GM23338 (cell line): ENCODE measurements around the gene MYOCOS. TPM values are rescaled to one million over a fixed set of nuclear protein-coding genes. Genes with fewer than 3 reads are reported as not detected.

ENCODE experiments used
- ATAC-seq: fragments of 200-7000 bp; cut with Tn5 transposase; 3 replicates; pipeline ENCODE4 v1.9.1; 2020
- DNase-seq: peaks from one replicate; pipeline ENCODE4 v3.0.0-alpha.2; 2015; ENCODE audit warnings: low spot score
- H2AFZ ChIP-seq: fragments of 200-600 bp; sonication (generic); 2 replicates; pipeline ENCODE4 v1.8.0; 2016; ENCODE audit warnings: antibody characterized with exemption, mild to moderate bottlenecking, moderate library complexity
- H3F3A ChIP-seq: fragments of 200-600 bp; sonication (generic); replicated peaks from 2 replicates; pipeline ENCODE4 v1.8.0; 2017; ENCODE audit warnings: antibody characterized with exemption, mixed run types, low read depth
- H3K27ac ChIP-seq: fragments of 200-600 bp; sonication (generic); 2 replicates; pipeline ENCODE4 v1.6.1; 2016; ENCODE audit warnings: low read depth
- H3K27me3 ChIP-seq: fragments of 200-600 bp; sonication (generic); 2 replicates; pipeline ENCODE4 v1.8.0; 2016; ENCODE audit warnings: mild to moderate bottlenecking, mixed run types, moderate library complexity; ENCODE audit not compliant: insufficient read depth
- H3K36me3 ChIP-seq: fragments of 200-600 bp; sonication (generic); 2 replicates; pipeline ENCODE4 v1.8.0; 2016; ENCODE audit warnings: mild to moderate bottlenecking; ENCODE audit not compliant: insufficient read depth
- H3K4me1 ChIP-seq: fragments of 200-600 bp; sonication (generic); 2 replicates; pipeline ENCODE4 v1.8.0; 2016; ENCODE audit warnings: mild to moderate bottlenecking, moderate library complexity; ENCODE audit not compliant: insufficient read depth
- H3K4me2 ChIP-seq: fragments of 200-600 bp; sonication (generic); 2 replicates; pipeline ENCODE4 v1.7.1; 2017; ENCODE audit warnings: mixed run types
- H3K4me3 ChIP-seq: fragments of 200-600 bp; sonication (generic); 2 replicates; pipeline ENCODE4 v1.6.1; 2016; ENCODE audit warnings: mixed run types
- H3K79me2 ChIP-seq: fragments of 200-600 bp; sonication (generic); replicated peaks from 2 replicates; pipeline ENCODE4 v1.8.0; 2017; ENCODE audit warnings: mild to moderate bottlenecking; ENCODE audit not compliant: insufficient read depth
- H3K9me2 ChIP-seq: fragments of 200-600 bp; sonication (generic); 2 replicates; pipeline ENCODE4 v1.8.0; 2017; ENCODE audit not compliant: insufficient read depth
- H4K20me1 ChIP-seq: fragments of 200-600 bp; sonication (generic); replicated peaks from 2 replicates; pipeline ENCODE4 v1.8.0; 2017; ENCODE audit warnings: mild to moderate bottlenecking; ENCODE audit not compliant: insufficient read depth
- H3K27ac Mint-ChIP-seq: 2 replicates; pipeline ENCODE4 v1.8.0; 2020; ENCODE audit warnings: inconsistent platforms, mild to moderate bottlenecking, moderate library complexity, mixed read lengths
- H3K27me3 Mint-ChIP-seq: 3 replicates; pipeline ENCODE4 v1.8.0; 2022; ENCODE audit warnings: low read depth, mild to moderate bottlenecking, moderate library complexity, mixed read lengths, inconsistent platforms; ENCODE audit not compliant: insufficient read depth, poor library complexity
- H3K36me3 Mint-ChIP-seq: 3 replicates; pipeline ENCODE4 v1.8.0; 2021; ENCODE audit warnings: low read depth, mild to moderate bottlenecking, inconsistent platforms, moderate library complexity, mixed read lengths
- H3K4me1 Mint-ChIP-seq: 3 replicates; pipeline ENCODE4 v1.8.0; 2020; ENCODE audit warnings: mild to moderate bottlenecking, inconsistent platforms, mixed read lengths
- H3K4me3 Mint-ChIP-seq: 3 replicates; pipeline ENCODE4 v1.8.0; 2021; ENCODE audit warnings: moderate library complexity, mild to moderate bottlenecking, inconsistent platforms, mixed read lengths
- H3K9me3 Mint-ChIP-seq: 3 replicates; pipeline ENCODE4 v1.8.0; 2020; ENCODE audit warnings: moderate library complexity, mild to moderate bottlenecking, inconsistent platforms, mixed read lengths
- CREB1 ChIP-seq: fragments of 250-450 bp; sonication (Bioruptor Pico); IDR thresholded peaks from 2 replicates; pipeline ENCODE4 v1.5.0; 2020; ENCODE audit warnings: low read depth, mild to moderate bottlenecking, moderate library complexity
- EZH2 ChIP-seq: fragments of 200-600 bp; sonication (generic); IDR thresholded peaks from one replicate; pipeline ENCODE4 v1.8.0; 2017; ENCODE audit warnings: antibody characterized with exemption, mild to moderate bottlenecking, low read depth; ENCODE audit not compliant: unreplicated experiment
- JUNB ChIP-seq: IDR thresholded peaks from one replicate; pipeline ENCODE4 v1.6.1; 2016; ENCODE audit warnings: antibody characterized with exemption; ENCODE audit not compliant: unreplicated experiment
- POLR2AphosphoS5 ChIP-seq: IDR thresholded peaks from 2 replicates; pipeline ENCODE4 v1.6.1; 2016; ENCODE audit warnings: antibody characterized with exemption, low read depth
- STAT1 ChIP-seq: IDR thresholded peaks from one replicate; pipeline ENCODE4 v1.6.1; 2016; ENCODE audit warnings: antibody characterized with exemption; ENCODE audit not compliant: unreplicated experiment
- polyA plus RNA-seq: library from polyadenylated mRNA; unstranded; fragments of >200 nt; fragmentation: Nextera tagmentation; extraction: Ambion mirVana; gene quantifications from 2 replicates; pipeline ENCODE4 v1.2.1, GENCODE V29; 2016
- total RNA-seq: library from RNA; depleted of rRNA; stranded (reverse); fragments of >200 nt; shearing (Covaris generic); gene quantifications from 2 replicates; pipeline ENCODE4 v1.2.3, GENCODE V29; 2014
- TF ChIP-seq, protein P1 (sequence below), 2 experiments: fragments of 200-600 bp in 1 of 2; sonication (generic) in 1 of 2; conservative IDR thresholded peaks; 2 replicates each; pipeline versions ENCODE4 v1.5.1 to v1.6.1; 2016 to 2017; ENCODE audit warnings: antibody characterized with exemption in 2 of 2, low read depth in 2 of 2, mild to moderate bottlenecking in 2 of 2, moderate library complexity in 1 of 2
- TF ChIP-seq, protein P2 (sequence below): IDR thresholded peaks from one replicate; pipeline ENCODE4 v1.6.1; 2018; ENCODE audit warnings: antibody characterized with exemption; ENCODE audit not compliant: unreplicated experiment
- TF ChIP-seq, protein P3 (sequence below): IDR thresholded peaks from 2 replicates; pipeline ENCODE4 v1.6.1; 2016; ENCODE audit warnings: antibody characterized with exemption

The MYOCOS gene
- total and polyA plus RNA-seq, 2 experiments from 2014 or later: not detected

DNA sequence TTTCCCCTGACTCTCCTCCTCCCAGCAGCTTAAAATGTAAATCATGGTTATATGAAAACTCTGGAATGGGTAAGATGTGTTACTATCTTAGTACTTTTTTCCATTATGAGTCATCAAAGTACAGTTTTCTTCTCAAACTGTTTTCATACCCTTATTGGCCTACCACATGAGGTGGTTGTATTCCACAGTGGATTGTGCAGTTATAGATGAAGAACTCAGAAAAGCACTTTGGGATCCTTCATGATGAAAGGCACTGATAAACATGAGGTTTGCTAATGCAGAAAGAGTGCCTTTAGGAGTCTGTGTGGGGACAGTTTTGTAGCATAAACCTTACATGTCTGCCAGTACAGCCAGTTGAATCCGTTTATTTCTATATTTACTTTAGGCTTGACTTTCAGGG, 32.0 kb upstream of the MYOCOS start:
- no peaks in the 10 kb centered on the region; the same call in 1 of the 2 replicates for H4K20me1 ChIP-seq
- ATAC-seq (no peak), DNase-seq (no peak)
- no peak overlapping the region for H3K4me3 ChIP-seq
- no peak overlapping the region for H2AFZ ChIP-seq
- H3K27ac Mint-ChIP-seq: no peak overlapping the region
- no peaks in the 10 kb centered on the region for H3K79me2 ChIP-seq
- no peaks in the 10 kb centered on the region for H3K9me3 Mint-ChIP-seq
- H3K9me2 ChIP-seq: no peaks in the 10 kb centered on the region
- no peaks in the 10 kb centered on the region for H3K27me3 ChIP-seq
- H3K36me3 Mint-ChIP-seq: peaks cover 74% of the 10 kb centered on the region
- H3K27me3 Mint-ChIP-seq: peaks cover 6% of the 10 kb centered on the region
- no peak overlapping the region for H3K27ac ChIP-seq
- no peaks in the 10 kb centered on the region for H3F3A ChIP-seq
- H3K4me1 ChIP-seq: no peaks in the 10 kb centered on the region
- no peak overlapping the region for H3K4me3 Mint-ChIP-seq
- no peak for TF ChIP-seq POLR2AphosphoS5
- TF ChIP-seq, protein P1, sequence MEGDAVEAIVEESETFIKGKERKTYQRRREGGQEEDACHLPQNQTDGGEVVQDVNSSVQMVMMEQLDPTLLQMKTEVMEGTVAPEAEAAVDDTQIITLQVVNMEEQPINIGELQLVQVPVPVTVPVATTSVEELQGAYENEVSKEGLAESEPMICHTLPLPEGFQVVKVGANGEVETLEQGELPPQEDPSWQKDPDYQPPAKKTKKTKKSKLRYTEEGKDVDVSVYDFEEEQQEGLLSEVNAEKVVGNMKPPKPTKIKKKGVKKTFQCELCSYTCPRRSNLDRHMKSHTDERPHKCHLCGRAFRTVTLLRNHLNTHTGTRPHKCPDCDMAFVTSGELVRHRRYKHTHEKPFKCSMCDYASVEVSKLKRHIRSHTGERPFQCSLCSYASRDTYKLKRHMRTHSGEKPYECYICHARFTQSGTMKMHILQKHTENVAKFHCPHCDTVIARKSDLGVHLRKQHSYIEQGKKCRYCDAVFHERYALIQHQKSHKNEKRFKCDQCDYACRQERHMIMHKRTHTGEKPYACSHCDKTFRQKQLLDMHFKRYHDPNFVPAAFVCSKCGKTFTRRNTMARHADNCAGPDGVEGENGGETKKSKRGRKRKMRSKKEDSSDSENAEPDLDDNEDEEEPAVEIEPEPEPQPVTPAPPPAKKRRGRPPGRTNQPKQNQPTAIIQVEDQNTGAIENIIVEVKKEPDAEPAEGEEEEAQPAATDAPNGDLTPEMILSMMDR (conservative IDR thresholded peaks at IDR 0.05; ENCODE audit: low read depth in 2 of 2): no peak
- TF ChIP-seq, protein P2, sequence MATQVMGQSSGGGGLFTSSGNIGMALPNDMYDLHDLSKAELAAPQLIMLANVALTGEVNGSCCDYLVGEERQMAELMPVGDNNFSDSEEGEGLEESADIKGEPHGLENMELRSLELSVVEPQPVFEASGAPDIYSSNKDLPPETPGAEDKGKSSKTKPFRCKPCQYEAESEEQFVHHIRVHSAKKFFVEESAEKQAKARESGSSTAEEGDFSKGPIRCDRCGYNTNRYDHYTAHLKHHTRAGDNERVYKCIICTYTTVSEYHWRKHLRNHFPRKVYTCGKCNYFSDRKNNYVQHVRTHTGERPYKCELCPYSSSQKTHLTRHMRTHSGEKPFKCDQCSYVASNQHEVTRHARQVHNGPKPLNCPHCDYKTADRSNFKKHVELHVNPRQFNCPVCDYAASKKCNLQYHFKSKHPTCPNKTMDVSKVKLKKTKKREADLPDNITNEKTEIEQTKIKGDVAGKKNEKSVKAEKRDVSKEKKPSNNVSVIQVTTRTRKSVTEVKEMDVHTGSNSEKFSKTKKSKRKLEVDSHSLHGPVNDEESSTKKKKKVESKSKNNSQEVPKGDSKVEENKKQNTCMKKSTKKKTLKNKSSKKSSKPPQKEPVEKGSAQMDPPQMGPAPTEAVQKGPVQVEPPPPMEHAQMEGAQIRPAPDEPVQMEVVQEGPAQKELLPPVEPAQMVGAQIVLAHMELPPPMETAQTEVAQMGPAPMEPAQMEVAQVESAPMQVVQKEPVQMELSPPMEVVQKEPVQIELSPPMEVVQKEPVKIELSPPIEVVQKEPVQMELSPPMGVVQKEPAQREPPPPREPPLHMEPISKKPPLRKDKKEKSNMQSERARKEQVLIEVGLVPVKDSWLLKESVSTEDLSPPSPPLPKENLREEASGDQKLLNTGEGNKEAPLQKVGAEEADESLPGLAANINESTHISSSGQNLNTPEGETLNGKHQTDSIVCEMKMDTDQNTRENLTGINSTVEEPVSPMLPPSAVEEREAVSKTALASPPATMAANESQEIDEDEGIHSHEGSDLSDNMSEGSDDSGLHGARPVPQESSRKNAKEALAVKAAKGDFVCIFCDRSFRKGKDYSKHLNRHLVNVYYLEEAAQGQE: no peak
- no peak for TF ChIP-seq CREB1
- TF ChIP-seq EZH2: no peak
- no peak for TF ChIP-seq STAT1
- no peak for TF ChIP-seq JUNB
- no peaks in the 10 kb centered on the region for H3K4me1 Mint-ChIP-seq
- H3K36me3 ChIP-seq: peaks cover 71% of the 10 kb centered on the region
- no peak overlapping the region for H3K4me2 ChIP-seq

DNA sequence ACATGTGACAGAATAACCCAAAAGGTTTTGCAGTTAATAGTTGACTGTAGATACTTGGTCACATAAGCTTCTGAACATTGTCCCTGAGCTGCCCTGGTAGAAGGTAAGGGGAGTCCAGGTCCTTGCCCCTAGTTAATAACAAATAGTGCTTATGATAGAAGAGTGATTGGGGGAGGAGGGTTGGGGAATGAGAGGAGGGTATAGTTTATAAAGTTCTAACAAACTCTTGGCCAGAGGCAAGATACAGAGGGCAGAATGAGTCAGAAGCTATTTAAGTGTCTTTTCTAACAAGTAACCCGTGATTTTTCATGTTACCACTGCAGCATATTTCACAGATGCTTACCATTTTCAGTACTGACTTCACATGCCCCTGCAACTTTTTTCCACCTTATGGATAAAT, 26.7 kb upstream of the MYOCOS start:
- no peak overlapping the region for H3K27ac ChIP-seq
- TF ChIP-seq POLR2AphosphoS5: no peak
- TF ChIP-seq, protein P3, sequence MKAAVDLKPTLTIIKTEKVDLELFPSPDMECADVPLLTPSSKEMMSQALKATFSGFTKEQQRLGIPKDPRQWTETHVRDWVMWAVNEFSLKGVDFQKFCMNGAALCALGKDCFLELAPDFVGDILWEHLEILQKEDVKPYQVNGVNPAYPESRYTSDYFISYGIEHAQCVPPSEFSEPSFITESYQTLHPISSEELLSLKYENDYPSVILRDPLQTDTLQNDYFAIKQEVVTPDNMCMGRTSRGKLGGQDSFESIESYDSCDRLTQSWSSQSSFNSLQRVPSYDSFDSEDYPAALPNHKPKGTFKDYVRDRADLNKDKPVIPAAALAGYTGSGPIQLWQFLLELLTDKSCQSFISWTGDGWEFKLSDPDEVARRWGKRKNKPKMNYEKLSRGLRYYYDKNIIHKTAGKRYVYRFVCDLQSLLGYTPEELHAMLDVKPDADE: no peak
- TF ChIP-seq, protein P2: no peak
- TF ChIP-seq STAT1: no peak
- Mint-ChIP-seq H3K9me3 (no peaks in the 10 kb centered on the region), H3K4me1 (no peaks in the 10 kb centered on the region; the same call in 2 of the 3 replicates), H3K27ac (no peak overlapping the region), H3K27me3 (no peaks in the 10 kb centered on the region), H3K36me3 (peaks cover 30% of the 10 kb centered on the region), H3K4me3 (no peak overlapping the region)
- H3K9me2 ChIP-seq: no peaks in the 10 kb centered on the region
- peaks cover 28% of the 10 kb centered on the region for H3K36me3 ChIP-seq
- no peaks in the 10 kb centered on the region for H3K27me3 ChIP-seq
- H3F3A ChIP-seq: no peaks in the 10 kb centered on the region
- no peak overlapping the region for H3K4me3 ChIP-seq
- no peak overlapping the region for H2AFZ ChIP-seq
- DNase-seq (no peak), ATAC-seq (no peak)
- H4K20me1 ChIP-seq: no peaks in the 10 kb centered on the region; the same call in 1 of the 2 replicates
- H3K4me2 ChIP-seq: no peak overlapping the region
- H3K79me2 ChIP-seq: no peaks in the 10 kb centered on the region
- no peaks in the 10 kb centered on the region for H3K4me1 ChIP-seq
